OCI-LY1 (cell line): Measurements from ENCODE around the gene TNIP2.

Experiments used
- EZH2 ChIP-seq: fragments of 200-600 bp; sonication (generic), shearing (Covaris generic); IDR thresholded peaks from 2 replicates; pipeline ENCODE4 v1.8.0; 2017; ENCODE audit warnings: borderline replicate concordance, mixed run types, mild to moderate bottlenecking, antibody characterized with exemption, low read length, moderate library complexity, mixed read lengths
- TF ChIP-seq, protein P1 (sequence below): fragments of 200-600 bp; sonication (generic), shearing (Covaris generic); IDR thresholded peaks from 2 replicates; pipeline ENCODE4 v1.5.1; 2017; ENCODE audit warnings: mild to moderate bottlenecking, antibody characterized with exemption, low read length, moderate library complexity, mixed read lengths

DNA sequence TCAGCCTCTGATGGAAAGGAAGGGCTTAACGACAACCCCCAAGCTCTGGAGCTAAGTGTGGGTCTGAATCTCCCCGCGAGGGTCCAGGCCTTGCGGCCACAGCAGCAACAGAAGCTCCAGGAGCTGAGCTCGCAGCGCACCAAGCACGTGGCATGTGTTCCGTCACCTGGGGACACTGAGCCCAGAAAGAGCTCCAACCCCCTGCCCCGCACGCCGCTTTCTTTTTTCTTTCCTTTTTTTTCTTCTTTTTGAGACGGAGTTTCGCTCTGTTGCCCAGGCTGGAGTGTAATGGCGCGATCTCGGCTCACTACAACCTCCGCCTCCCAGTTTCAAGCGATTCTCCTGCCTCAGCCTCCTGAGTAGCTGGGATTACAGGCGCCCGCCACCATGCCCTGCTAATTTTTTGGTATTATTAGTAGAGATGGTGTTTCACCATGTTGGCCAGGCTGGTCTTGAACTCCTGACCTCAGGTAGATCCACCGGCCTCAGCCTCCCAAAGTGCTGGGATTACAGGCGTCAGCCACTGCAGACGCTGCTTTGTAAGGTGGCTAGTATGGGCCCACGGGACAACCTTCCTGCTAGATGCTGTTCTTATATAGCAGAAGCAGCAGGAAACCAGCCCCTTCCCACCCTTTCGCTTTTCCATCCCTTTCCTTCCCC, 685 bp upstream of the TNIP2 start:
- TF ChIP-seq, protein P1, sequence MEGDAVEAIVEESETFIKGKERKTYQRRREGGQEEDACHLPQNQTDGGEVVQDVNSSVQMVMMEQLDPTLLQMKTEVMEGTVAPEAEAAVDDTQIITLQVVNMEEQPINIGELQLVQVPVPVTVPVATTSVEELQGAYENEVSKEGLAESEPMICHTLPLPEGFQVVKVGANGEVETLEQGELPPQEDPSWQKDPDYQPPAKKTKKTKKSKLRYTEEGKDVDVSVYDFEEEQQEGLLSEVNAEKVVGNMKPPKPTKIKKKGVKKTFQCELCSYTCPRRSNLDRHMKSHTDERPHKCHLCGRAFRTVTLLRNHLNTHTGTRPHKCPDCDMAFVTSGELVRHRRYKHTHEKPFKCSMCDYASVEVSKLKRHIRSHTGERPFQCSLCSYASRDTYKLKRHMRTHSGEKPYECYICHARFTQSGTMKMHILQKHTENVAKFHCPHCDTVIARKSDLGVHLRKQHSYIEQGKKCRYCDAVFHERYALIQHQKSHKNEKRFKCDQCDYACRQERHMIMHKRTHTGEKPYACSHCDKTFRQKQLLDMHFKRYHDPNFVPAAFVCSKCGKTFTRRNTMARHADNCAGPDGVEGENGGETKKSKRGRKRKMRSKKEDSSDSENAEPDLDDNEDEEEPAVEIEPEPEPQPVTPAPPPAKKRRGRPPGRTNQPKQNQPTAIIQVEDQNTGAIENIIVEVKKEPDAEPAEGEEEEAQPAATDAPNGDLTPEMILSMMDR = no peak
- no peak for TF ChIP-seq EZH2
